Activated B cell treated with CpG ODN at 0.5 μM for 24 hours (primary cell): ENCODE results near the gene HOXB3. TPM values are rescaled to one million over a fixed set of nuclear protein-coding genes. Genes with fewer than 3 reads are reported as not detected.

Experiments used
- ATAC-seq: fragments of 200-7000 bp; cut with Tn5 transposase; one replicate; pipeline ENCODE4 v1.10.0; 2021; ENCODE audit warnings: low read depth, mild to moderate bottlenecking, moderate library complexity
- CTCF ChIA-PET: fragments of 350-600 bp; sonication (Branson Sonifier 250); formaldehyde crosslinking; loops from one replicate; lab custom pipeline; 2021; ENCODE audit warnings: antibody characterized with exemption; lab: Charles Lee
- POLR2A ChIA-PET: fragments of 350-600 bp; sonication (Branson Sonifier 250); formaldehyde crosslinking; loops from one replicate; lab custom pipeline; 2021; ENCODE audit warnings: antibody characterized with exemption; lab: Charles Lee
- DNase-seq: peaks from one replicate; pipeline ENCODE4 v3.0.0; 2022
- H3K27ac Mint-ChIP-seq: one replicate; pipeline ENCODE4 v1.8.0; 2020; ENCODE audit warnings: mixed read lengths
- H3K27me3 Mint-ChIP-seq: one replicate; pipeline ENCODE4 v1.8.0; 2021; ENCODE audit warnings: mixed read lengths
- H3K36me3 Mint-ChIP-seq: one replicate; pipeline ENCODE4 v1.8.0; 2021; ENCODE audit warnings: low read depth, mixed read lengths
- H3K4me1 Mint-ChIP-seq: one replicate; pipeline ENCODE4 v1.8.0; 2021; ENCODE audit warnings: mixed read lengths
- H3K4me3 Mint-ChIP-seq: one replicate; pipeline ENCODE4 v1.8.0; 2020; ENCODE audit warnings: mild to moderate bottlenecking, mixed read lengths
- H3K9me3 Mint-ChIP-seq: one replicate; pipeline ENCODE4 v1.8.0; 2020; ENCODE audit warnings: mixed read lengths
- CTCF ChIP-seq: fragments of 200-600 bp; IDR thresholded peaks from one replicate; pipeline ENCODE4 v1.8.0; 2022; ENCODE audit warnings: antibody characterized with exemption, mild to moderate bottlenecking
- intact Hi-C: fragments of 100-400 bp; cut with micrococcal nuclease; formaldehyde crosslinking; loops from one replicate; pipeline ENCODE4 v1.15.1; 2024
- total RNA-seq: library from RNA; stranded (reverse); gene quantifications from 2 replicates; pipeline ENCODE4 v1.2.3, GENCODE V29; 2022

Gene HOXB3
- total RNA-seq, 1 donor from 2014 or later = 2.6 TPM

- CTCF ChIA-PET = no interaction called here
- H3K4me3 Mint-ChIP-seq = no peak overlapping the region
- H3K36me3 Mint-ChIP-seq = peaks cover 1% of the 10 kb centered on the region
- intact Hi-C loops = no loop called here
- no peaks in the 10 kb centered on the region for H3K9me3 Mint-ChIP-seq
- H3K27ac Mint-ChIP-seq = peak overlapping the region; percentile 2
- ATAC-seq = no peak
- POLR2A ChIA-PET = interaction anchor here (0.7 kb wide), 1 partner anchor 577 kb away, joined by 4 read pairs; no protein-coding TSS in a partner anchor
- H3K4me1 Mint-ChIP-seq = peaks cover 27% of the 10 kb centered on the region
- no peak for TF ChIP-seq CTCF
- DNase-seq = no peak
- peaks cover 26% of the 10 kb centered on the region for H3K27me3 Mint-ChIP-seq
These were observed 42.9 kb downstream of the HOXB3 start for GRCh38 chr17:48546924-48547807.

- DNase-seq = no peak
- CTCF ChIA-PET = no interaction called here
- no peaks in the 10 kb centered on the region for H3K9me3 Mint-ChIP-seq
- POLR2A ChIA-PET = no interaction called here
- peaks cover 5% of the 10 kb centered on the region for H3K36me3 Mint-ChIP-seq
- peaks cover 29% of the 10 kb centered on the region for H3K27me3 Mint-ChIP-seq
- no peak for TF ChIP-seq CTCF
- H3K4me3 Mint-ChIP-seq = no peak overlapping the region
- no peak for ATAC-seq
- H3K27ac Mint-ChIP-seq = no peak overlapping the region
- H3K4me1 Mint-ChIP-seq = peaks cover 35% of the 10 kb centered on the region
- intact Hi-C loops = no loop called here
These were observed 43.7 kb downstream of the HOXB3 start for GRCh38 chr17:48546137-48546923.

GRCh38 chr17:48545539-48545938, 44.5 kb downstream of the HOXB3 start:
- TF ChIP-seq CTCF = no peak
- H3K27me3 Mint-ChIP-seq = peaks cover 31% of the 10 kb centered on the region
- ChIA-PET CTCF (no interaction called here), POLR2A (no interaction called here)
- peaks cover 40% of the 10 kb centered on the region for H3K4me1 Mint-ChIP-seq
- H3K27ac Mint-ChIP-seq = no peak overlapping the region
- no peaks in the 10 kb centered on the region for H3K9me3 Mint-ChIP-seq
- intact Hi-C loops = no loop called here
- ATAC-seq (no peak), DNase-seq (no peak)
- H3K36me3 Mint-ChIP-seq = peaks cover 5% of the 10 kb centered on the region
- peak overlapping the region; percentile 19 for H3K4me3 Mint-ChIP-seq

GRCh38 chr17:48545022-48545375, 45.0 kb downstream of the HOXB3 start, which contains the start of gene HOXB2:
HOXB2 (minus strand) TSS chr17:48545109; CDS start chr17:48544911, 198 bp downstream.
- ChIA-PET POLR2A (no interaction called here), CTCF (no interaction called here)
- Mint-ChIP-seq H3K9me3 (no peaks in the 10 kb centered on the region), H3K36me3 (peaks cover 5% of the 10 kb centered on the region), H3K27me3 (peaks cover 34% of the 10 kb centered on the region), H3K27ac (peak within 1 kb of the TSS; percentile 82), H3K4me1 (peaks cover 40% of the 10 kb centered on the region), H3K4me3 (peak within 1 kb of the TSS; percentile 88)
- ATAC-seq (no peak), DNase-seq (no peak)
- intact Hi-C loops = no loop called here
- no peak for TF ChIP-seq CTCF
